Measurements from ENCODE around the gene HAPLN1.
A peak's percentile ranks its signal among the peaks of the same experiment; 100 is the strongest.

The HAPLN1 gene

GRCh38 chr5:83718936-83719495 lies 1.6 kb downstream of the HAPLN1 start:
- DNase-seq (ENCODE audit: low spot score): no peak
- no peak for FAIRE-seq

DNA sequence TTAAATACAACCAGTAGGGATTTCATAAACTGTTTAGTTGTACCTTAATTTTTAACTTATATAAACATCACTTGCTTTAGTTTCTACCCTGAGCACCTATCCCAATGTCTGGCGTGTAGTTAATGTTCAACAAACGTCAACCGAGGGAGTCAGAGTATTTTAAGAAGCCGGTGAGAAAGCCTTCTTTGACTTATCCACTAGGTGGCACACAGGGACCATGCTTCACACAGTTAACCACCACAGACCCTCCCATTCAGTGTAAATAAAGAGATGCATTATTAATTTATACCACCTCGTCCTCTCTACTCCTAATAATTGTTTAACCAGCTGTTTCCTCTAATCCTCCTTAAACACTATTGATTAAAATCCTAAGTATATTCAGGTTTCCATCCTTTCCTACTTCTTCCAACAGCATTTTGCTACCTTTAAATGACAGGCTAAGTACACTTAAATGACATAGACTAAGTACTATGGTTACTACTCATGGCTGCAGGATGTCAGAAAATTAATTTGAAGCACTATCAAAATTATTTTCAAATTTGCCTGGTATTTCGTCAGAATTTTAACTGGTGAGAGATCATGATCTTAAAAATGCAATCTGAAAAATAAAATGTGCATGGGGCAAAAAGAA lies 2.3 kb downstream of the HAPLN1 start:
- DNase-seq (ENCODE audit: low spot score) (peak; percentile 58), FAIRE-seq (no peak)

- no peak for DNase-seq (ENCODE audit: low spot score)
- no peak for FAIRE-seq
Observed at GRCh38 chr5:83715236-83716065, 5.2 kb downstream of the HAPLN1 start.

DNA sequence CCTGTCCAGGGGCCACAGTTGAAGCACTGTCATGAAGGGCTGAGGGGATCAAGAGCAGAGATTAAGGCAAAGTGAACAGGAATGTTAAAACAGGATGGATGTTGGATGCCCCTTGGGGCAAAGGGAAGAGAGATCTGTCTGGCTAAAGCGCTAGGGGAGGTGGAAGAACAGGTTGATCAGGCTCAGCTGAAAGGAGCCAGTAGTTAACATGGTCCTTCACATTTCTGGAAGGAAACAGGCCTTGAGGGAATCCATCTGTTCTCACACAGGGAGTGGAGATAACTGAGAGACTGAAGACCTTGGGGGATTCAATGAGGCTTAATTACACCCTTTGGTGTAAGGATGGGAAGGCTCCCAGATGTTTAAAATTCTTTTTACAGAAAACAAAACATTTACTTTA lies 5.8 kb downstream of the HAPLN1 start:
- no peak for FAIRE-seq
- no peak for DNase-seq (ENCODE audit: low spot score)

DNA sequence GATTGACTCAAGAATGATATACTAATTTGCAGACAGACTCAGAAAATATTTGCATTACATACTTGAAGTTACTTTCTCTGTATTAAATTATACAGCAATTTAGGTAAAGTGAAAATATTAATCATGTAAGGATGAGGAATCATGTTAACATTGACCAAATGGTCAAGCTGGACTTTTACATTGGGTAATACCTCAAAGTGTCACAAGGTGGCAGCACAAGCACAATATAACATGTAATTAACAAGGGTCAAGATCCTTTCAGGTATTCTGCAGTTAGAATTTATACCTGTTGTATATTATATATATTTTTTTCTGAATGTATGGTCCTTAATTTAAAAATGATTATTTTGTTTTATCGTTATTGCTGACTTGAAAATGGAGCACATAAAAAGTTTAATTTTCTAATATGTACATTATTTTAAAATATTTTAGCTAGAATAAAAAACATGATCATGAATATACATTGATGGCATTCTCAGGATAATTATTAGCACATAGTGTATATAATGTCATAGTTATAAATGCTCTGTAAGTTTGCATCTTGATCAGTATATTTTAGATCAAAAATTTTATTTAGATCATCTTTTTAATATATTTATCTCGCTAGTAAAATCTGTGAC lies 8.6 kb downstream of the HAPLN1 start:
- DNase-seq (ENCODE audit: low spot score) (peak; percentile 21), FAIRE-seq (no peak)

DNA sequence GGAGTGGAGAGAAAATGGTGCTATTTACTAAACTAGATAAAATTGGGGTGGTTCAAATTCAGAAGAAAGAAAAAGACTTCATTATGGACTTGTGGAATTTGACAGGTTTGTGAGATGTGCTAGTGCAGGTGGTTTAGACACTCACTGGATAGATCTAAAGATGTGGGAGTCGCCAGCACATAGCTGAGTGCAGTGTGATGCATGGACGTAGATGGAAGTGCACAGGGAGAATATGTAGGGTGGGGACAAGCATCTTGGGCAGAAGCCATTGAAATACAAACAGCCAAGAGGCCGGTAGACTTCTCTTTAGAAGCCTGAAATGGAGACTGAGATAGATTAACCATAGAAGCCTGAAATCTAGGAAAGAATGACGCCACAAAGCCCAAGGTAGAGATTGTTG lies 10.7 kb downstream of the HAPLN1 start:
- no peak for FAIRE-seq
- no peak for DNase-seq (ENCODE audit: low spot score)

DNA sequence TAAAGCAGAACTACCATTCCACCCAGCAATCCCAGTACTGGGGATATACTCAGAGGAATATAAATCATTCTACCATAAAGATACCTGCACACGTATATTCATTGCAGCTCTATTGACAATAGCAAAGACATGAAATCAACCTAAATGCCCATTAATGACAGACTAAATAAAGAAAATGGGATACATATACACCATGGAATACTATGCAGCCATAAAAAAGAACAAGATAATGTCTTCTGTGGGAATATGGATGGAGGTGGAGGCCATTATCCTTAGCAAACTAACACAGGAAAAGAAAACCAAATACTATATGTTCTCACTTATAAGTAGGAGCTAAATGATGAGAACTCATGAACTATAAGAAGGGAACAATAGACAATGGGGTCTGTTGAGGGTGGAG lies 12.5 kb downstream of the HAPLN1 start:
- no peak for FAIRE-seq
- no peak for DNase-seq (ENCODE audit: low spot score)

DNA sequence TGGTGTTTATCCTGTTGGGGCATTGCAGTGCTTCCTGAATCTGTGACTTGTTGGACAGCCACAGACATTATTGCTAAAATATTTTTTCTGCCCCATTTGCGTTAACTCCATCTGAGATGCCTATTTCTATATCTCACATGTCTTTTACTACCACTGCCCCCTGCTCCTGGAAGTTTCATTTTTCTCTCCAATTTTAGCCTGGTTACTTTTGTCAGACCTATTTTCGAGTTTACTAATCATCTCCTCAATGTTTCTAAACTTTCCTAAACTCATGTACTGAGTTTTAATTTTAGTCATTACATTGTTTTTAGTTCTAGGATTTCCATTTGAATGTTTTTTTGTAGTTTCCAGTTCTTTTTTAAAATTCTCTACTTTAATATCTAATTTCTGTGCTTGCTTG lies 17.6 kb downstream of the HAPLN1 start:
- DNase-seq (ENCODE audit: low spot score) (no peak), FAIRE-seq (no peak)

GRCh38 chr5:83701886-83702285 lies 18.8 kb downstream of the HAPLN1 start:
- no peak for DNase-seq (ENCODE audit: low spot score)
- no peak for FAIRE-seq

- FAIRE-seq (no peak), DNase-seq (ENCODE audit: low spot score) (no peak)
Observed at GRCh38 chr5:83689881-83690280, 30.8 kb downstream of the HAPLN1 start.

DNA sequence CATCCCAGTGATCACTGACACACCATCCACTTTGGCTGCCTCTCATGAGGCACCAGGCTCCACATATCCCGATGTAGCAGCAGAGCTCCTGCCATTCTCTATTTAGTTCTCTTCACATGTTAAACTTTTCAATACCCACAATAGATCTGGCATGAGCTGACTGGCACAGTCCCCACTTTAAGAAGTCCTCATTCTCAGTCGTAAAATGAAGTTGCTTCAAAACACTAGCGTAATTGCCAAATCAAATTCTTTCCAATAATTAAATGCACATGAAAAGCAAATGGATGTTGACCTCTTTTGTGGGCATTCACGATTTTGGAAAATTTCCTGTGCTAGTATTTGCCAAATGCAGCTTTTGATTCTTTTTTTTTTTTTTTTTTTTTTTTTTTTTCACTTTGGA lies 32.4 kb downstream of the HAPLN1 start:
- FAIRE-seq (no peak), DNase-seq (ENCODE audit: low spot score) (no peak)

GRCh38 chr5:83687124-83687619 lies 33.5 kb downstream of the HAPLN1 start:
- no peak for FAIRE-seq
- no peak for DNase-seq (ENCODE audit: low spot score)

GRCh38 chr5:83686251-83686650 lies 34.4 kb downstream of the HAPLN1 start:
- FAIRE-seq: no peak
- no peak for DNase-seq (ENCODE audit: low spot score)

GRCh38 chr5:83683836-83684235 lies 36.8 kb downstream of the HAPLN1 start:
- no peak for DNase-seq (ENCODE audit: low spot score)
- FAIRE-seq: no peak

DNA sequence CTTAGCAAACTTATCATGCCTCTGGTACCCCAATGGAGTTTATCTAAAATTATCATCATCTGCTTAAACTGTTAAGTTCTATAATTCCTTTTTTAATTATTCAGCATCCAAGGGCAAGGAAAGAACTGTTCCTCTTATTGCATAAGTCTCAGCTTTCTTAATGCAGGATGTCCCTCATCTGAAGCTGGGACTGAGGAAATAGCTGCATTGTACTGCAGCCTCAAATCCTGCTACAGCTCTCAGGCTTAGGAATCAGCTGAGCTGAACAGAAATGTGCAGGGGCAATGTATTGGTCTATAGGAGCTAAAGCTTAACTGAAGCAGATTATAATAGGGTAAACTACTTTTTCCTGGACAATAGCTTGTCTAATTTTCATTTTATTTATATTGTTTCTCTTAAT lies 48.0 kb downstream of the HAPLN1 start:
- FAIRE-seq: no peak
- no peak for DNase-seq (ENCODE audit: low spot score)

GRCh38 chr5:83672158-83672557 lies 48.5 kb downstream of the HAPLN1 start:
- FAIRE-seq: no peak
- no peak for DNase-seq (ENCODE audit: low spot score)

DNA sequence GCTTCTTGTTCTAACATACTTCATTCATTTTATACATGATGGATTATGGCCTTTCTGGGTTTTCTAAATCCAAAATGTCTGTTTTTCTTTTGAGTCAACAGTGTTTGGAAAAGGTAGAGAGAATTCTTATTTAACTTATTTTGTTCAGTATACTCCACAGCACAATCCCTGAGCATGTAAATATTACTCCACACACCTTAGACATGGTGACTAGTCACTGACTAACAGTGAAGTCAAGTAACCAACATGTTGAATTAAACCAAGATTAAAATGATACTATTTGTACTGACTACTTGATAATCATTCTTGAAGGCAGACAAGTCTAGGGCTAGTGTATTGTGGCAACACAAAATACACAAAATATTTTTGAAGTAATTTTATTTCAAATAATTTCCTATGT lies 55.0 kb downstream of the HAPLN1 start:
- FAIRE-seq (no peak), DNase-seq (ENCODE audit: low spot score) (no peak)

DNA sequence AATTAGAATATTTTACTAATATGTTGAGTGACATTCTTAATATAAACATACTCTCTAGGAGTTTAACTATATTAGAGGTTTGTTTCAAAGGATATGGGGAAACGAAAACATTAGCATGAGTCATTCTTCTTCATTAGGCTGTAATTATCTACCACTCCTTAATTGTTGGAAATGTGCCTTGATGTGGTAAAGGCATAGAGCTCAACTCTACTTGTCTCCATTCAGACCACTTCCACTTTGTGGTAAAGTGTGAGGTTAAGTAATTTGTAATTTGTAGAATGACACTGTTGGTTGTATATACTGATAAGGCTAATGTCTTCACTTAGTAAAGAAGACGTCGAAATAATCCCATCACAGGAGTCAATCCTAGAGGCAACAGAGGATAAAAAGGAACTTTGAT lies 58.1 kb downstream of the HAPLN1 start:
- no peak for DNase-seq (ENCODE audit: low spot score)
- no peak for FAIRE-seq

DNA sequence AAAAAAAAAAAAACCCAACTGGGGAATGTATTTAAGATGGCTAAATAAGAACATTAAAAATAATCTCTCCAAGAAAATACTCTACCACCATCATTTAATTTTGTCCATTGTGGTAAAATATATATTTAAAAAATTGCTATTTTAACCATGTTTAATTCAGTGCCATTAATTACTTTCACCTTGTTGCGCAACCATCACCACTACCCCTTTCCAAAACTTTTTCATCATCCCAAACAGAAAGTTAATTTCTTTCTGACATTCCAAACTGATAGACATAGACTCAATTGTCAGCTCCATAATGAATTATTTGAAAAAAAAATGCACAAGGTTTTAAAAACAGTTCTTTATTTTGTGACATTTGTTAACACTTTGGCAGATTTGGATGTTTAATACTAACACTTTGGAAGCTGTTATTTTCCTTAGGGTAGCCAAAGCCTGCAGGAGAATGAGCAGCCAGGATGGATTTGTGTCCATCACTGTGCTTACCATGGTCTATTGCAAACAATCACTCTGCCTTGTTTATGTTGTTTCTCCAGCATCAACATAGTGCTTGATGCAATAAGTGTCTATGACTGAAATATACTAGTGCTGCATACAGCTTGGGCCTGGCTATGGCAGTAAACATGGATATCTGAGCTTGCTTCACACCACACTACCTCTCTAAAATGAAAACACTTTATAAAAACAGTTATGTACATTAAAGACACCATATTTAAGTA lies 62.7 kb downstream of the HAPLN1 start:
- FAIRE-seq: no peak
- no peak for DNase-seq (ENCODE audit: low spot score)

GRCh38 chr5:83654427-83654994 lies 66.1 kb downstream of the HAPLN1 start:
- DNase-seq (ENCODE audit: low spot score): no peak
- FAIRE-seq: no peak

DNA sequence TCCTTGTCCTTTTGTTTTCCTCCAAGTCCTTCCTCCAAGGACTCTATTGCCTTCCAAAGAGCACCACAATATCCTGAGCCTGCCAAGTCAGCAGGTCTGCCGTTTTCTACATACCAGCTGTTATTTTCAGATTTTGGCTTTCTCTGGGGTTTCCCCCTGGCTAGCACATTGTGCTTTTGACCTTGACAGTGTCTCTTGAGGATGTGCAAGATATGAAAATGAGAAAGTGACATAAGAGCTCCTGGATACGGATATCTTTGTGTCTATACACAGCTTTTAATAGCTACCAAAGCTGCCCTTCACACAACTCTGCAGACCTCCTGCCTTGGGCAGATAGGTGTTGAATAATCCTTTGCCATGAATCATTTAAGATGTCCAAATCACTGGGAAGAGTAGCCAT lies 67.0 kb downstream of the HAPLN1 start:
- DNase-seq (ENCODE audit: low spot score) (no peak), FAIRE-seq (no peak)

All from urothelium cell line (cell line).